Tibial nerve (tissue), 3 donors: ENCODE measurements around the gene CRB2.

Experiments used
- CTCF ChIP-seq, 5 experiments: fragments of 200-600 bp in 3 of 5; fragments of 450-650 bp in 2 of 5; sonication (generic) in 3 of 5; IDR thresholded peaks; one replicate each; pipeline ENCODE4 v1.5.1; 2016 to 2019; ENCODE audit warnings: antibody characterized with exemption in 5 of 5, mild to moderate bottlenecking in 3 of 5, moderate library complexity in 2 of 5
- POLR2A ChIP-seq, 2 donors: fragments of 450-650 bp; IDR thresholded peaks; one replicate each; pipeline ENCODE4 v1.6.1; 2017; ENCODE audit warnings: antibody characterized with exemption in 2 of 2, mild to moderate bottlenecking in 2 of 2, moderate library complexity in 2 of 2

GRCh38 chr9:123347289-123348060, 8.5 kb upstream of the CRB2 start:
- no peak for TF ChIP-seq POLR2A (IDR thresholded peaks at IDR 0.05)
- no peak for TF ChIP-seq CTCF (IDR thresholded peaks at IDR 0.05)
